B cell (primary cell): ENCODE measurements around the gene RBPJ. TPM values are rescaled to one million over a fixed set of nuclear protein-coding genes. Genes with fewer than 3 reads are reported as not detected.

Source experiments
- ATAC-seq: fragments of 200-7000 bp; cut with Tn5 transposase; one replicate; pipeline ENCODE4 v1.10.0; 2021; ENCODE audit warnings: low read depth, mild to moderate bottlenecking, moderate number of reproducible peaks, moderate library complexity
- CTCF ChIA-PET: fragments of 350-600 bp; sonication (Branson Sonifier 250); formaldehyde crosslinking; loops from one replicate; lab custom pipeline; 2021; ENCODE audit warnings: antibody characterized with exemption, inconsistent platforms; lab: Charles Lee
- POLR2A ChIA-PET: fragments of 350-600 bp; sonication (Branson Sonifier 250); formaldehyde crosslinking; loops from one replicate; lab custom pipeline; 2021; ENCODE audit warnings: antibody characterized with exemption; lab: Charles Lee
- DNase-seq: peaks from one replicate; pipeline ENCODE4 v3.0.0; 2013
- H2AFZ ChIP-seq: 2 replicates; pipeline ENCODE4 v1.6.1; 2012; ENCODE audit warnings: mild to moderate bottlenecking, low read depth, low read length; ENCODE audit not compliant: insufficient read depth, poor library complexity, severe bottlenecking
- H3K27ac ChIP-seq, 2 donors: 1 replicate in 1 of 2; 2 replicates in 1 of 2; pipeline ENCODE4 v1.5.1; 2012 to 2013; ENCODE audit warnings: low read length in 2 of 2, mild to moderate bottlenecking in 2 of 2, moderate library complexity in 1 of 2
- H3K27me3 ChIP-seq, 4 experiments: fragments of 200-600 bp in 1 of 4; sonication (generic) in 1 of 4; replicated peaks in 1 of 4; 1 replicate in 2 of 4; 2 replicates in 2 of 4; pipeline versions ENCODE4 v1.6.1 to v1.7.0; 2013 to 2016; ENCODE audit warnings: low read length in 3 of 4, mild to moderate bottlenecking in 2 of 4, mixed read lengths in 1 of 4, moderate library complexity in 1 of 4; ENCODE audit not compliant: insufficient read depth in 4 of 4, control insufficient read depth in 3 of 4; ENCODE audit errors: control extremely low read depth in 1 of 4
- H3K36me3 ChIP-seq, 2 experiments: replicated peaks in 1 of 2; 1 replicate in 1 of 2; 2 replicates in 1 of 2; pipeline versions ENCODE4 v1.6.1 to v1.7.1; 2013; ENCODE audit warnings: low read length in 1 of 2; ENCODE audit not compliant: insufficient read depth in 2 of 2, control insufficient read depth in 1 of 2; ENCODE audit errors: control extremely low read depth in 1 of 2, extremely low read depth in 1 of 2
- H3K4me1 ChIP-seq, 2 donors: fragments of 200-600 bp in 1 of 2; sonication (generic) in 1 of 2; 1 replicate in 1 of 2; 2 replicates in 1 of 2; pipeline versions ENCODE4 v1.5.1 to v1.6.1; 2013 to 2017; ENCODE audit warnings: low read length in 2 of 2; ENCODE audit not compliant: control insufficient read depth in 2 of 2, insufficient read depth in 2 of 2
- H3K4me2 ChIP-seq: replicated peaks from 2 replicates; pipeline ENCODE3; 2012; ENCODE audit warnings: mild to moderate bottlenecking, low read depth, low read length; ENCODE audit not compliant: poor library complexity, severe bottlenecking
- H3K4me3 ChIP-seq, 5 experiments: fragments of 200-600 bp in 1 of 5; sonication (generic) in 1 of 5; 1 replicate in 3 of 5; 2 replicates in 2 of 5; pipeline versions ENCODE4 v1.5.1 to v1.7.0; 2011 to 2016; ENCODE audit warnings: low read length in 4 of 5, mild to moderate bottlenecking in 4 of 5, low read depth in 2 of 5, control low read depth in 1 of 5, moderate library complexity in 1 of 5; ENCODE audit not compliant: insufficient read depth in 1 of 5; ENCODE audit errors: control extremely low read depth in 1 of 5, extremely low read depth in 1 of 5
- H3K79me2 ChIP-seq: fragments of 200-600 bp; sonication (generic); one replicate; pipeline ENCODE4 v1.6.0; 2016; ENCODE audit warnings: low read length; ENCODE audit not compliant: control insufficient read depth, insufficient read depth
- H3K9ac ChIP-seq: fragments of 200-600 bp; sonication (generic); 2 replicates; pipeline ENCODE4 v1.6.1; 2017; ENCODE audit warnings: mild to moderate bottlenecking, low read length, moderate library complexity
- H3K9me3 ChIP-seq, 3 donors: one replicate each; pipeline versions ENCODE4 v1.6.1 to v1.7.1; 2013; ENCODE audit warnings: low read length in 2 of 3; ENCODE audit not compliant: control insufficient read depth in 2 of 3, insufficient read depth in 1 of 3; ENCODE audit errors: control extremely low read depth in 1 of 3
- H4K20me1 ChIP-seq: 2 replicates; pipeline ENCODE4 v1.6.0; 2012; ENCODE audit warnings: mild to moderate bottlenecking, low read length; ENCODE audit not compliant: insufficient read depth, control insufficient read depth, poor library complexity, severe bottlenecking
- H3K27ac Mint-ChIP-seq: one replicate; pipeline ENCODE4 v1.8.0; 2021; ENCODE audit warnings: mixed read lengths
- H3K27me3 Mint-ChIP-seq: one replicate; pipeline ENCODE4 v1.8.0; 2021; ENCODE audit warnings: mixed read lengths
- H3K4me1 Mint-ChIP-seq: one replicate; pipeline ENCODE4 v1.8.0; 2021; ENCODE audit warnings: mixed read lengths
- H3K4me3 Mint-ChIP-seq: one replicate; pipeline ENCODE4 v1.8.0; 2021; ENCODE audit warnings: mixed read lengths
- H3K9me3 Mint-ChIP-seq: one replicate; pipeline ENCODE4 v1.8.0; 2022; ENCODE audit warnings: mixed read lengths; ENCODE audit not compliant: insufficient read depth
- CTCF ChIP-seq: fragments of 200-600 bp; IDR thresholded peaks from one replicate; pipeline ENCODE4 v1.8.0; 2022; ENCODE audit warnings: antibody characterized with exemption, mild to moderate bottlenecking
- EZH2 ChIP-seq: IDR thresholded peaks from 2 replicates; pipeline ENCODE4 v1.6.1; 2012; ENCODE audit warnings: borderline replicate concordance, low read depth, mild to moderate bottlenecking, moderate library complexity, low read length; ENCODE audit not compliant: insufficient read depth, poor library complexity, severe bottlenecking
- WGBS: methylation state at CpG from one replicate; pipeline ENCODE4 v1.1.5; 2013; ENCODE audit warnings: missing lambda C conversion rate; ENCODE audit not compliant: insufficient coverage; 5-methylcytosine and 5-hydroxymethylcytosine counted together
- intact Hi-C: fragments of 100-400 bp; cut with micrococcal nuclease; formaldehyde crosslinking; loops from one replicate; pipeline ENCODE4 v1.10.0; 2022
- polyA plus RNA-seq: library from polyadenylated mRNA; depleted of rRNA; stranded (reverse); fragments of >200 nt; gene quantifications from 2 replicates; pipeline ENCODE4 v1.2.3, GENCODE V29; 2012
- total RNA-seq, 2 donors: library from RNA; stranded (reverse); fragments of 120-200 nt in 1 of 2; gene quantifications; 1 replicate in 1 of 2; 2 replicates in 1 of 2; pipeline versions ENCODE4 v1.2.3 to v1.2.4, GENCODE V29; 2013 to 2022

The RBPJ gene
- total and polyA plus RNA-seq, 2 donors (not counting 1 experiment from before 2014, with no cell fraction given): 10.6 to 50.1 TPM

- H3K36me3 ChIP-seq: peaks cover 4 to 35% of the 10 kb centered on the region in 2 experiments
- ChIA-PET POLR2A (no interaction called here), CTCF (no interaction called here)
- TF ChIP-seq CTCF (no peak), EZH2 (no peak)
- H3K9me3 ChIP-seq: no peaks in the 10 kb centered on the region
- no peak overlapping the region for H3K4me3 ChIP-seq
- H4K20me1 ChIP-seq: no peaks in the 10 kb centered on the region
- intact Hi-C loops: no loop called here
- Mint-ChIP-seq H3K4me1 (no peaks in the 10 kb centered on the region), H3K9me3 (no peaks in the 10 kb centered on the region), H3K4me3 (no peak overlapping the region), H3K27me3 (no peaks in the 10 kb centered on the region), H3K27ac (no peak overlapping the region)
- ATAC-seq (no peak), DNase-seq (no peak)
- whole genome bisulfite sequencing: no CpG with 5 or more reads among the region's 2 CpGs
- no peak overlapping the region for H2AFZ ChIP-seq
- no peak overlapping the region for H3K4me2 ChIP-seq
- no peaks in the 10 kb centered on the region for H3K79me2 ChIP-seq
- no peaks in the 10 kb centered on the region for H3K27me3 ChIP-seq
- no peaks in the 10 kb centered on the region for H3K4me1 ChIP-seq
- H3K9ac ChIP-seq: no peak overlapping the region
- H3K27ac ChIP-seq: no peak overlapping the region
Observed at GRCh38 chr4:26424153-26424552, 103.3 kb downstream of the RBPJ start.

DNA sequence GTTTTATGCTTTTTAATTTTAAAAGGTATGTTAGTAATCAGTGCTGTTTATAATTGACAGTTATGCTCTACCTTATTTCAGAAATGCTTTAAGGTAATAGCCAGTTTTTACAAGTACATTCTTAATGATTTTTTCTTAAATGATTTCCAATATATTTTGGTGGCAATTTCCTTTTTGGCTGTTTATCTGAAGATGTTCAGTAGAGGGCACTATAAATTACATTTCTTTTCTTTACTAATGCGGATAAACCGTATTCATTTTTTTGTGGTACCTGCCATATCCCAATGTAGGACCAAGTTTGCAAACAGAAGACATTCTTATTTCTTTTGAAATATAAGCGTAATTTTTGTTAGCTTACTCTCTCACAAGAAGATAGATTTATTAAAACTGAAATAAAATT, 104.0 kb downstream of the RBPJ start:
- Histone ChIP-seq H3K27me3 (no peaks in the 10 kb centered on the region), H3K79me2 (no peaks in the 10 kb centered on the region), H3K4me2 (no peak overlapping the region), H3K27ac (no peak overlapping the region), H4K20me1 (no peaks in the 10 kb centered on the region), H2AFZ (no peak overlapping the region), H3K9ac (no peak overlapping the region), H3K4me1 (no peaks in the 10 kb centered on the region), H3K9me3 (no peaks in the 10 kb centered on the region), H3K36me3 (peaks cover 4 to 40% of the 10 kb centered on the region in 2 experiments), H3K4me3 (no peak overlapping the region)
- Mint-ChIP-seq H3K9me3 (no peaks in the 10 kb centered on the region), H3K4me3 (no peak overlapping the region), H3K27me3 (no peaks in the 10 kb centered on the region), H3K27ac (no peak overlapping the region), H3K4me1 (no peaks in the 10 kb centered on the region)
- CTCF ChIA-PET: no interaction called here
- no peak for DNase-seq
- no CpG with 5 or more reads among the region's 3 CpGs for WGBS
- intact Hi-C loops: no loop called here
- no peak for ATAC-seq
- TF ChIP-seq CTCF (no peak), EZH2 (no peak)
- POLR2A ChIA-PET: no interaction called here
